ENCODE results near the gene PCGF5. TPM values are rescaled to one million over a fixed set of nuclear protein-coding genes. Genes with fewer than 3 reads are reported as not detected.

The PCGF5 gene
- total RNA-seq, 1 donor from 2014 or later = 30.2 TPM

- DNase-seq (ENCODE audit: low read depth in 2 of 2) = no peak
Measured at GRCh38 chr10:91328320-91328984, 108.0 kb downstream of the PCGF5 start.

Other genes with a start within 250 kb of the PCGF5 start
- gene HECTD2, start 189.7 kb downstream of the PCGF5 start, total RNA-seq = 3.1 and 6.0 TPM in 2 replicates